Measurements from ENCODE around the gene PCID2. TPM values are rescaled to one million over a fixed set of nuclear protein-coding genes. Genes with fewer than 3 reads are reported as not detected.

Gene PCID2
- total and polyA plus RNA-seq, 2 of the 13 experiments (the other 11 are each of a cell fraction or from before 2014, with no cell fraction given) = 65.0 to 111 TPM

GRCh38 chr13:113184568-113185440, 23.7 kb downstream of the PCID2 start:
- DNase-seq (ENCODE audit: low spot score) (no peak), FAIRE-seq (no peak), ATAC-seq (no peak)
- Histone ChIP-seq H3K4me2 (ENCODE audit: low read depth, low read length) (no peak overlapping the region), H3K4me1 (ENCODE audit: insufficient read depth, low read length) (peaks cover 30% of the 10 kb centered on the region), H3K9ac (ENCODE audit: insufficient read depth, low read depth, low read length) (no peak overlapping the region; the same call in 1 of the 2 replicates), H2AFZ (ENCODE audit: low read length) (no peak overlapping the region), H3K27ac (ENCODE audit: extremely low read length, insufficient read depth, low read length) (peak overlapping the region; percentile 87), H3K27me3 (ENCODE audit: control insufficient read depth in 1 of 2, insufficient read depth in 2 of 2, low read length in 2 of 2) (no peaks in the 10 kb centered on the region), H3K79me2 (ENCODE audit: insufficient read depth, low read length) (peaks cover 4% of the 10 kb centered on the region), H3K36me3 (replicated peaks in 1 of 2; ENCODE audit: control insufficient read depth in 1 of 2, insufficient read depth in 2 of 2, low read length in 2 of 2) (peaks cover 24 to 60% of the 10 kb centered on the region in 2 experiments), H3K9me3 (ENCODE audit: low read length) (no peaks in the 10 kb centered on the region), H4K20me1 (ENCODE audit: insufficient read depth, low read length) (no peaks in the 10 kb centered on the region; the same call in 1 of the 2 replicates), H3K4me3 (replicated peaks in 1 of 3; ENCODE audit: insufficient read depth in 1 of 3, low read depth in 2 of 3, low read length in 3 of 3) (no peak overlapping the region; a peak in 1 of 6 replicates)
- in situ Hi-C loops (cut with HindIII; ENCODE audit: extremely low pct_ligation_motif_present, low pct_unique_long_range_greater_than_20kb) (no loop called here), intact Hi-C loops (cut with micrococcal nuclease; ENCODE audit: unreplicated experiment) (loop anchor here (5.0 kb wide), 1 partner anchor 63 kb away; the partner anchor contains the start of gene F10)
- TF ChIP-seq ZNF619 (CRISPR knock-in tag; IDR thresholded peaks at IDR 0.05) (no peak), ZBTB33 (CRISPR knock-in tag; IDR thresholded peaks at IDR 0.05) (0 out of 2 replicates have a peak, but pooled peaks have one; percentile 15), SNAPC5 (CRISPR knock-in tag; IDR thresholded peaks at IDR 0.05; ENCODE audit: borderline replicate concordance) (no peak), ARID3A (IDR thresholded peaks at IDR 0.05; ENCODE audit: low read depth, low read length) (no peak)
- no TSS peak for BruUV-seq (replicated peaks)
- WGBS (ENCODE audit: low lambda C conversion rate) = 94% methylated on average over 17 of the region's 22 CpGs
- ChIA-PET CTCF (ENCODE audit: low intra/inter-chr PET ratio, low total read pairs) (no interaction called here), POLR2A (interaction anchor here (1.3 to 2.4 kb wide), 2 partner anchors 13 to 15 kb away, joined by 3 to 10 read pairs; no protein-coding TSS in a partner anchor)

Measured in HepG2 (cell line).